ENCODE measurements around the gene PCDHGB6. TPM values are rescaled to one million over a fixed set of nuclear protein-coding genes. Genes with fewer than 3 reads are reported as not detected.
"Not testable (repeated sequence)": the region's sequence is repeated elsewhere in the genome, so short reads cannot be mapped to it uniquely, and the experiment has no call there.

PCDHGB6 gene
- total RNA-seq, 1 donor from 2014 or later: 3.6 TPM

DNA sequence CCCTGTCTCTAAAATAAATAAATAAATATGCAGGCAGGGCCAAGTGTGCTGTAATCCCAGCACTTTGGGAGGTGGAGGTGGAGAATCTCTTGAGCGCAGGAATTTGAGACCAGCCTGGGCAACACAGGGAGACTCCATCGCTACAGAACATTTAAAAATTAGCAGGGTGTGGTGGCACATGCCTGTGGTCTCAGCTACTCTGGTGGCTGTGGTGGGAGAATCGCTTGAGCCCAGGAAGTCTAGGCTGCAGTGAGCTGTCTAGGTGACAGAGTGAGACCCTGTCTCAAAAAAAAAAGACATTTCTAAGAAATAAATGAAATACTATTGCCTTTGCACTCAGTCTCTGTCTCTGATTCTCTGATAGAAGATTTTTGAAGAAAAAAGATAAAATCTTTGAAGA lies 3.8 kb downstream of the PCDHGB6 start:
- Histone ChIP-seq H3K36me3 (ENCODE audit: control insufficient read depth, insufficient read depth, low read length) (no peaks in the 10 kb centered on the region), H3K27me3 (ENCODE audit: control insufficient read depth, insufficient read depth, low read length) (peaks cover 16% of the 10 kb centered on the region), H3K4me3 (ENCODE audit: low read depth, low read length) (no peak overlapping the region)
- DNase-seq (ENCODE audit: low read depth): no peak
- TF ChIP-seq CTCF (IDR thresholded peaks at IDR 0.05; ENCODE audit: insufficient read depth, low read length, poor library complexity, severe bottlenecking): no peak

DNA sequence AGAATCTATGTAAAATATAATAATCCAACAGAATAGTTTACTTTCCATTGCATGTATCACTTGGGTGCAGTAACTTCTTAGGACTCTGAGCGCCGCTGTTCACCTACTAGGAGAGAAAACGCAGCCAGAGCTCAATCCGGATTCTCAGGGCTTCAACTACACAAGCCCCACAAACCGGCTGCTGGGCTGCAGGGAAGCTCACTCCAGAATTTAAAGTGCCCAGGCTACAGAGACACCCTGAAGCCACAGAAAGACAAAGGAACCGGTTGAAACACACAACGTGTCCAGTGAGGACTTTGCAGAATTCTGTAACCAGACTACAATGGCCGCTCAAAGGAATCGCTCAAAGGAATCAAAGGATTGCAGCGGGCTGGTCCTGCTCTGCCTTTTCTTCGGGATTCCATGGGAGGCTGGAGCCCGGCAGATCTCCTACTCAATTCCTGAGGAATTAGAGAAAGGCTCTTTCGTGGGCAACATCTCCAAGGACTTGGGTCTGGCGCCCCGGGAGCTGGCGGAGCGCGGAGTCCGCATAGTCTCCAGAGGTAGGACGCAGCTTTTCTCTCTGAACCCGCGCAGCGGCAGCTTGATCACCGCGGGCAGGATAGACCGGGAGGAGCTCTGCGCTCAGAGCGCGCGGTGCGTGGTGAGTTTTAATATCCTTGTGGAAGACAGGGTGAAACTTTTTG lies 5.2 kb downstream of the PCDHGB6 start, which contains the start of gene PCDHGA10:
PCDHGA10 (plus strand) TSS at position 134 of the 686 bp plus-strand sequence; CDS start at position 323, 189 bp downstream.
- Histone ChIP-seq H3K36me3 (ENCODE audit: control insufficient read depth, insufficient read depth, low read length) (no peaks in the 10 kb centered on the region), H3K4me3 (ENCODE audit: low read depth, low read length) (peak within 1 kb of the TSS; percentile 30), H3K27me3 (ENCODE audit: control insufficient read depth, insufficient read depth, low read length) (peaks cover 16% of the 10 kb centered on the region)
- peak; percentile 34 for TF ChIP-seq CTCF (IDR thresholded peaks at IDR 0.05; ENCODE audit: insufficient read depth, low read length, poor library complexity, severe bottlenecking)
- no peak for DNase-seq (ENCODE audit: low read depth)

- TF ChIP-seq CTCF (IDR thresholded peaks at IDR 0.05; ENCODE audit: insufficient read depth, low read length, poor library complexity, severe bottlenecking): no peak
- DNase-seq (ENCODE audit: low read depth): no peak
- Histone ChIP-seq H3K36me3 (ENCODE audit: control insufficient read depth, insufficient read depth, low read length) (no peaks in the 10 kb centered on the region), H3K27me3 (ENCODE audit: control insufficient read depth, insufficient read depth, low read length) (peaks cover 14% of the 10 kb centered on the region), H3K4me3 (ENCODE audit: low read depth, low read length) (peak overlapping the region; percentile 30)
Observed at GRCh38 chr5:141413540-141414069, 5.8 kb downstream of the PCDHGB6 start.

DNA sequence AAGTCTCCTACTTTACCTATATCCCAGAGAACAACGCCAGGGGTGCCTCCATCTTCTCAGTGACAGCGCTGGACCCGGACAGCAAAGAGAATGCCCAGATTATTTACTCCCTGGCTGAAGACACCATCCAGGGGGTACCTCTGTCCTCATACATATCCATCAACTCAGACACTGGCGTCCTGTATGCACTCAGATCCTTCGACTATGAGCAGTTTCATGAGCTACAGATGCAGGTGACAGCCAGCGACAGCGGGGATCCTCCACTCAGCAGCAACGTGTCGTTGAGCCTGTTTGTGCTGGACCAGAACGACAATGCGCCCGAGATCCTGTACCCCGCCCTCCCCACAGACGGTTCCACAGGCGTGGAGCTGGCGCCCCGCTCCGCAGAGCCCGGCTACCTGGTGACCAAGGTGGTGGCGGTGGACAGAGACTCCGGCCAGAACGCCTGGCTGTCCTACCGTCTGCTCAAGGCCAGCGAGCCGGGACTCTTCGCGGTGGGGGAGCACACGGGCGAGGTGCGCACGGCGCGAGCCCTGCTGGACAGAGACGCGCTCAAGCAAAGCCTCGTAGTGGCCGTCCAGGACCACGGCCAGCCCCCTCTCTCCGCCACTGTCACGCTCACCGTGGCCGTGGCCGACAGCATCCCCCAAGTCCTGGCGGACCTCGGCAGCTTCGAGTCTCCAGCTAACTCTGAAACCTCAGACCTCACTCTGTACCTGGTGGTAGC lies 6.9 kb downstream of the PCDHGB6 start:
- H3K4me3 ChIP-seq (ENCODE audit: low read depth, low read length); DNase-seq (ENCODE audit: low read depth); H3K36me3 ChIP-seq (ENCODE audit: control insufficient read depth, insufficient read depth, low read length): not testable (repeated sequence)
- peaks cover 18% of the 10 kb centered on the region for H3K27me3 ChIP-seq (ENCODE audit: control insufficient read depth, insufficient read depth, low read length)

DNA sequence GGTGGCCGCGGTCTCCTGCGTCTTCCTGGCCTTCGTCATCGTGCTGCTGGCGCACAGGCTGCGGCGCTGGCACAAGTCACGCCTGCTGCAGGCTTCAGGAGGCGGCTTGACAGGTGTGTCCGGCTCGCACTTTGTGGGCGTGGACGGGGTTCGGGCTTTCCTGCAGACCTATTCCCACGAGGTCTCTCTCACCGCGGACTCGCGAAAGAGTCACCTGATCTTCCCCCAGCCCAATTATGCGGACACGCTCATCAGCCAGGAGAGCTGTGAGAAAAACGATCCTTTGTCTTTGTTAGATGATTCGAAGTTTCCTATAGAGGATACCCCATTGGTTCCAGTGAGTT lies 7.4 kb downstream of the PCDHGB6 start:
- DNase-seq (ENCODE audit: low read depth); H3K36me3 ChIP-seq (ENCODE audit: control insufficient read depth, insufficient read depth, low read length); H3K4me3 ChIP-seq (ENCODE audit: low read depth, low read length): not testable (repeated sequence)
- H3K27me3 ChIP-seq (ENCODE audit: control insufficient read depth, insufficient read depth, low read length): peaks cover 14% of the 10 kb centered on the region

GRCh38 chr5:141417494-141418172 lies 9.8 kb downstream of the PCDHGB6 start, which contains the start of gene PCDHGB7:
TSS of gene PCDHGB7 (plus strand) at chr5:141417677. CDS start at chr5:141417860, 183 bp downstream.
- not testable (repeated sequence) for H3K36me3 ChIP-seq (ENCODE audit: control insufficient read depth, insufficient read depth, low read length); DNase-seq (ENCODE audit: low read depth)
- peaks cover 18% of the 10 kb centered on the region for H3K27me3 ChIP-seq (ENCODE audit: control insufficient read depth, insufficient read depth, low read length)
- TF ChIP-seq CTCF (IDR thresholded peaks at IDR 0.05; ENCODE audit: insufficient read depth, low read length, poor library complexity, severe bottlenecking): peak; percentile 83
- peak within 1 kb of the TSS; percentile 42 for H3K4me3 ChIP-seq (ENCODE audit: low read depth, low read length)
